Ammon's horn (tissue), 1 donor: ENCODE measurements around the gene RYR2.
A peak's percentile ranks its signal among the peaks of the same experiment; 100 is the strongest.
"Not testable (repeated sequence)": the region's sequence is repeated elsewhere in the genome, so short reads cannot be mapped to it uniquely, and the experiment has no call there.

Experiments used
- DNase-seq: peaks from one replicate; pipeline ENCODE4 v3.0.0-alpha.2; 2016; ENCODE audit warnings: low spot score

RYR2 gene

GRCh38 chr1:237355022-237355421, 313.0 kb downstream of the RYR2 start:
- DNase-seq: no peak

DNA sequence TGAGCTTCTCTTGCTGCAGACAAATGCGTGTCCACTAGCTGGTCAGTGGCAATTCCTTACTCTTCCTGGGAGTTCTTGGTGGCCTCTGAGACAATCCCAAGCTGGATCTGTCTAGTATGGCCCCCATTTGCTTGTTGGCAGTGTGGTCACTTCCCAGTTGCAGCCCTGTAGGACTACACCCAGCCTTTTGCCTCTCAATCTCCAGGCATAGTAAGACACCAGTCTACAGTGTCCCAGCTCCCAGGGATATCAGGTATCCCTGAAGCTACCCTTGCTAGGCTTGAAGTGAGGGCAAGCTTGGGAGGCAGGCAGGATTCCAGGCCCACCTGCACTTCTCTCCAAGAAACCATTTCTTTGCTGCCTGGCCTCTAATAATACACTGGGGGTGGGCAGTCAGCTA, 316.6 kb downstream of the RYR2 start:
- DNase-seq: no peak

GRCh38 chr1:237367758-237368157, 325.8 kb downstream of the RYR2 start:
- no peak for DNase-seq

- not testable (repeated sequence) for DNase-seq
Measured at GRCh38 chr1:237371477-237371876, 329.5 kb downstream of the RYR2 start.

GRCh38 chr1:237383791-237384190, 341.8 kb downstream of the RYR2 start:
- DNase-seq: no peak

DNA sequence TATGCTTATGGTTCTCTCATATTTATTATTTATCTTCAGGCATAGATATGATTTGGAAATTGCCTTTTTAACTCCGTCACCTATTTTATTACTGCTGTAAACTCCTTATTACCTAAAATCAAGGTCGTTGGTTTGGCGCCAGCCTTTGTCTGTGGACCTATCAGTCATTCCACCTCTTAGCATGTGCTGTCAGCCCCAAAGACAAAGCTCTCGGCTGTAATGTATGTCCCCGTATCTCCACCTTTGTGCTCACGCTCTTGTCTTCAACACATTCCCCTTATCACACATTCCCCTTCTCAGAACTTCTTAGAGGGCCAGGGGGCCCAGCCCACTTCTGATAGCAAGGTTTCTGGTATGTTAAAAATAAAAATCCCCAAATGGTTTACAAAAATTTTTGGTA, 342.2 kb downstream of the RYR2 start:
- no peak for DNase-seq

DNA sequence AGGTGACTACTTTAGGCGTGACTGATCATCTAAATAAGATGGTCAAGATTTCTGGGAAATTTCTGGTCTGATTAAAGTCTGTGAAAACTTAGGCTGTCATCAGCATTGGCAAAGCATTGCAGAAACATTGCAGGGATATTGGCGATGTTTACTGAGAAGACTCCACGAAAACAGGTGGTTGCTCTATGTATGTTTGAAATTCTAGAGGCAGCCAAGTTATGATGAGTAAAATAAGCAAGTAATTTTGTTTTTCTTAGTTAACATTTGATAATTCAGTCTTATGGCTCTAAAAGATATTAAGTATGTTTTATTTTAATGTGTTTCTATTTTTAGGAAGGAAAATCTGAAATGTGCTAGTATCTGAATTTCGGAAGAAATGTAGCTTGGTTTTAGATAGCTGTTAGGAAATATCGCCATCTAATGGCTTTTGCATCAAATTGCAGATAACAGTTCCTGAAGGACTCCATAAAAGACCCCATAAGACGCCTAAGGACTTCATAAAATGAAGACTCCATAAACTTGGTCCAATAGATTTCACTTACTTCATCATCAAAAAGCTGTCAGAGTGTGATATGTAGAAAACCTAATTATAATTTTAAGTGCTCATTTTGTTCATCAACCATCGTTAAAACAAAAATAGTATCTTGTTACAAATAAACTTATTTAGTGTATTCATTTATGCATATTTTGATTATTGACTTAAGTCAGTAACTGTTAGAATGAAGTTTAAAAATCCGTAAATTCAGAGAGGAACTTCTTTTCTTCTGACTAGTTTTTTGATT, 344.6 kb downstream of the RYR2 start:
- DNase-seq: no peak

- no peak for DNase-seq
Measured at GRCh38 chr1:237387144-237387505, 345.1 kb downstream of the RYR2 start.

- DNase-seq: no peak
Measured at GRCh38 chr1:237390823-237391222, 348.8 kb downstream of the RYR2 start.

GRCh38 chr1:237393632-237394031, 351.6 kb downstream of the RYR2 start:
- no peak for DNase-seq

DNA sequence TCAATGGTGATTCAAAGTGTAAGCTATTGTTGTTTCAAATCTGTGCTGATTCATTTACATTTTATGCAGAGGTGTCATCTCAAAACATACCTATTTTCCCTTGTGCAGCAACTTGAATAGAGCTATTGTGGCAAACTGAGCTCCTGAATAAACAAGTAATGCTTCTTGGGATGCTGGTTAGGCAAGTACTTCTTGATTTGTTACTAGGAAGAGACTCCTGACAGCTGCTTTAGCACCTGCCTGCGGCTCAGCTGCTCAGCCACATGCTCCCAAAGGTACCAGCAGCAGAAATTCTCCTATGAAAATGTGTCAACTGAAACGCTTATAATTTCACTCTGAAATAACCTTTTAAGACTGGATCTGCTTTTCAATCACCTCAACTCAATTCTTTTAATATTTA, 352.3 kb downstream of the RYR2 start:
- DNase-seq: no peak

GRCh38 chr1:237396426-237396825, 354.4 kb downstream of the RYR2 start:
- DNase-seq: no peak

DNA sequence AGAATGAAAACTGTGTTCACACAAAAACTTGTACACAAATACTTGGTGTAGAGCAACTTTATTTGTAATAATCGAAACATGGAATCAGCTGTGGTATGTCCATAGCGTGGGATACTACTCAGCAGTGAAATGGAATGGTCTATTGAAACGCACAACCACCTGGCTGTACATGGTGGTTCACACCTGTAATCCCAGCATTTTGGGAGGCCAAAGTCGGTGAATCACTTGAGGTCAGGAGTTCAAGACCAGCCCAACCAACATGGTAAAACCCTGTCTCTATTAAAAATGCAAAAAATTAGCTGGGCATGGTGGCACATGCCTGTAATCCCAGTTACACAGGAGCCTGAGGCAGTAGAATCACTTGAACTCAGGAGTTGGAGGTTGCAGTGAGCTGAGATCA, 356.8 kb downstream of the RYR2 start:
- DNase-seq: no peak

DNA sequence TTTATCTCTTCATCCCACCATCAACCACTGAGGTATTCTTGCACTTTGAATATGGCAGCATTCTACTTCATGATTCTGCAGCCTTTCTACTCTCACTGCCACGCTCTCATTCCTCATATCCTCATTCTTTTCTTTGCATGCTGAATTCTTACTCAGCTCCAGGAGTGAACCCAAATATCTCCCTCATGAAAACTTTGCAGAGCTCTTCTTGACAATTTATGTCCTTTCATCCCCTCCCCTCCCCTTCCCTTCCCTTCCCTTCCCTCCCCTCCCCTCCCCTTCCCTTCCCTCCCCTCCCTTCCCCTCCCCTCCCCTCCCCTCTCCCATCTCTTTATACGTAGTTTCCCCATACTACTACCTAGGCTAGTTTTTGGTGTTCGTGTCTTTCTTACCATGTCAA, 363.9 kb downstream of the RYR2 start:
- DNase-seq: no peak

DNA sequence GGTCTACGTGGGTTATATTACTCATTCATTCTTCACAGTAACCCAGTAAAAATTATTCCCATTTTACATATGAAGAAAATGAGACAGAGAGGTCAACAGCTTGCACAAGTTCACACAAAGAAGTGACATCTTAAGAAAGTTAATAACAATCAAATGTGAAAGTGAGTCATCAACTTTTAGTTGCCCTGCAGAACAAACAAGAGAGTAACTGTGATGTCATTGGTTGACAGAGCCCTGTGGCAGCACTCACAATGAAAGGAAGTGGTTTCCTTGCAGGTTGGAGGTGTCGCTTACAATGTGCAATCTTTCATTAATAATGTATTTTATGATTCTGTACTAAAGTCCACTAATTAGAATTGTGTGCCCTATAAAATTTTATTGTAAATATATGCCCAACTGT, 369.6 kb downstream of the RYR2 start:
- DNase-seq: no peak

- DNase-seq: peak; percentile 24
Measured at GRCh38 chr1:237416924-237417655, 375.1 kb downstream of the RYR2 start.

DNA sequence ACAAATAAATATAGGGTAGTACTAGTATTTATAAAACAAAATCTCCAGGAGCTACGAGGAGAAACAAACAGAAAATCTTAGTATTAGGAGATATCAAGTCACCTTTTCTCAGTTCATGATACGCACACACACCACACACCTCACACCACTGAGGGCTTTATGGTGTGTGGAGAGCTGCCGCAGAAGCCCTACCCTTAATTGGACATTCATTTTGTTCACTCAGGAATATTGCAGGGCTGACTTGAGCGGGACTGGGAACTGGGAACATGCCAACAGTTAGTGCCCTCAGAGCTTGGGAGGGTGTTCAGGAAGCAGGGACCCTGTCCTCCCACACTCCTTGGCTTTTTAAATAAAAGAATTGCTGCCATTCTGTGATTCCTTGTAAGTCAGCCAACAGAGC, 386.8 kb downstream of the RYR2 start:
- no peak for DNase-seq

DNA sequence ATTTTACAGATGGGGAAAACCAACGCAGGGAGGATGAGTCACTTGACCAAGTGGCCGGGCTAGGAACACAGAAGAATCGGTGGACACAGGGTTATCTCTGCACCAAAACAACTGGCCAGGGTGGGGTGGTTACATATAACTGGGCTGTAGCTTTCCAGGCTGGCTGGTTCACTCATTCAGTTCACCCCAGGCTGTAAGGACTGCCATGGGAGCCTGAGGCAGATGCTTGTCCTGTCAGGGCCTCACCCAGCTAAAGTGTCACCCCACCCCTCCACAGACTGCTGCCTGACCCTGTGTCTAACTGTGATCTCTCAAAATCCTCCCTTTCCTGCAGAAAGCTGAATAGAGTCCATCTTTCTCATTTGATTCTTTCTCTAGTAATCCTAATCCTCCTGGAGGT, 387.3 kb downstream of the RYR2 start:
- DNase-seq: no peak

- DNase-seq: no peak
Measured at GRCh38 chr1:237431448-237431847, 389.5 kb downstream of the RYR2 start.

DNA sequence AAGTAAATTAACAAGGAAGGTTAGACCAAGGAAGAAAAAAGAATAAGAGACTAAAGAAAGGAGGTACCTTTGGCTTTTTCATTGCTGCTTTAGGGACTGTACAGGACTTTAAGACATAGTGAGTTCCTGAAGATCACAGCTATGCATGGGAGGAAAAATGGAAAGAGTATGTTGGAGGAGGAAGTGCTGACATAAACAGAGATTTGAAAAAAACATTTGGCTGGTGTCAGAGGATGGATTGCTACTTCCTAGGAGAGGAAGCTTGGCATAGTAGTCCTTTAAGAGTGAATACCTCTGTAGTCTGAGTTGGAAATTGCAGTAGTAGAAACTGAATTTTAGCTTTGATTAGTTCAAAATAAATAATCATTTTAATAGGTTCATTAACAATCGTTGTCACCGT, 398.4 kb downstream of the RYR2 start:
- DNase-seq: no peak

- DNase-seq: no peak
Measured at GRCh38 chr1:237444120-237444790, 402.3 kb downstream of the RYR2 start.

- no peak for DNase-seq
Measured at GRCh38 chr1:237448042-237448441, 406.1 kb downstream of the RYR2 start.

GRCh38 chr1:237457573-237457972, 415.6 kb downstream of the RYR2 start:
- no peak for DNase-seq
